ENCODE measurements around the gene ZNF791. TPM values are rescaled to one million over a fixed set of nuclear protein-coding genes. Genes with fewer than 3 reads are reported as not detected.
A peak's percentile ranks its signal among the peaks of the same experiment; 100 is the strongest.

The ZNF791 gene
- total RNA-seq, 2 experiments from 2014 or later: 7.8 to 17.1 TPM

- Histone ChIP-seq H3K4me1 (ENCODE audit: insufficient read depth, low read length, poor library complexity, severe bottlenecking) (peaks cover 18% of the 10 kb centered on the region), H4K20me1 (ENCODE audit: insufficient read depth, low read length) (no peaks in the 10 kb centered on the region), H3K79me2 (ENCODE audit: insufficient read depth, low read depth, low read length) (peaks cover 3% of the 10 kb centered on the region; the same call in 1 of the 2 replicates), H3K4me2 (ENCODE audit: low read length) (no peak overlapping the region), H3K9me2 (ENCODE audit: insufficient read depth, low read length) (no peaks in the 10 kb centered on the region), H3K27ac (ENCODE audit: low read depth, low read length, poor library complexity, severe bottlenecking) (no peak overlapping the region), H2AFZ (ENCODE audit: low read length) (no peak overlapping the region), H3K9me3 (ENCODE audit: low read length) (no peaks in the 10 kb centered on the region), H3K4me3 (ENCODE audit: low read depth, low read length, poor library complexity, severe bottlenecking) (no peak overlapping the region), H3K36me3 (ENCODE audit: insufficient read depth, low read length) (peaks cover 69% of the 10 kb centered on the region)
- CTCF ChIA-PET (ENCODE audit: unreplicated experiment): interaction anchor here (0.6 kb wide), 1 partner anchor 102 kb away, joined by 3 read pairs; no protein-coding TSS in a partner anchor
- no TSS peak for BruUV-seq (replicated peaks)
- intact Hi-C loops (cut with micrococcal nuclease; ENCODE audit: unreplicated experiment): no loop called here
- DNase-seq (ENCODE audit: low spot score): no peak
- no peak for TF ChIP-seq EZH2phosphoT487 (IDR thresholded peaks at IDR 0.05; ENCODE audit: borderline replicate concordance, low read depth, low read length)
- TF ChIP-seq CTCF (conservative IDR thresholded peaks at IDR 0.05; ENCODE audit: low read length): no peak
- POLR2A ChIA-PET: no interaction called here
Observed at GRCh38 chr19:12660980-12661379, 50.3 kb downstream of the ZNF791 start.

GRCh38 chr19:12664406-12665280 is 53.9 kb downstream of the ZNF791 start:
- Histone ChIP-seq H3K36me3 (ENCODE audit: insufficient read depth, low read length) (peaks cover 43% of the 10 kb centered on the region), H2AFZ (ENCODE audit: low read length) (peak overlapping the region; percentile 49; the same call in 1 of the 2 replicates), H3K9me3 (ENCODE audit: low read length) (no peaks in the 10 kb centered on the region), H3K27ac (ENCODE audit: low read depth, low read length, poor library complexity, severe bottlenecking) (peak overlapping the region; percentile 71), H3K4me2 (ENCODE audit: low read length) (peak overlapping the region; percentile 90), H3K9me2 (ENCODE audit: insufficient read depth, low read length) (no peaks in the 10 kb centered on the region), H3K79me2 (ENCODE audit: insufficient read depth, low read depth, low read length) (peaks cover 17% of the 10 kb centered on the region; the same call in 1 of the 2 replicates), H4K20me1 (ENCODE audit: insufficient read depth, low read length) (no peaks in the 10 kb centered on the region), H3K4me1 (ENCODE audit: insufficient read depth, low read length, poor library complexity, severe bottlenecking) (peaks cover 36% of the 10 kb centered on the region), H3K4me3 (ENCODE audit: low read depth, low read length, poor library complexity, severe bottlenecking) (peak overlapping the region; percentile 85)
- BruUV-seq (replicated peaks): no TSS peak
- intact Hi-C loops (cut with micrococcal nuclease; ENCODE audit: unreplicated experiment): loop anchor here (1.0 to 2.0 kb wide), 2 partner anchors 54 to 100 kb away; partner anchors contain the start of genes ZNF490 and ZNF791
- DNase-seq (ENCODE audit: low spot score): peak; percentile 51
- CTCF ChIA-PET (ENCODE audit: unreplicated experiment): no interaction called here
- TF ChIP-seq EZH2phosphoT487 (IDR thresholded peaks at IDR 0.05; ENCODE audit: borderline replicate concordance, low read depth, low read length) (no peak), CTCF (conservative IDR thresholded peaks at IDR 0.05; ENCODE audit: low read length) (no peak)
- POLR2A ChIA-PET: no interaction called here

GRCh38 chr19:12665281-12665573 is 54.5 kb downstream of the ZNF791 start:
- peak overlapping the region; percentile 71 for H3K27ac ChIP-seq (ENCODE audit: low read depth, low read length, poor library complexity, severe bottlenecking)
- H3K36me3 ChIP-seq (ENCODE audit: insufficient read depth, low read length): peaks cover 39% of the 10 kb centered on the region
- H4K20me1 ChIP-seq (ENCODE audit: insufficient read depth, low read length): no peaks in the 10 kb centered on the region
- H3K9me3 ChIP-seq (ENCODE audit: low read length): no peaks in the 10 kb centered on the region
- no peak for TF ChIP-seq EZH2phosphoT487 (IDR thresholded peaks at IDR 0.05; ENCODE audit: borderline replicate concordance, low read depth, low read length)
- TF ChIP-seq CTCF (conservative IDR thresholded peaks at IDR 0.05; ENCODE audit: low read length): peak; percentile 31; the same call in 1 of the 2 replicates
- H3K79me2 ChIP-seq (ENCODE audit: insufficient read depth, low read depth, low read length): peaks cover 23% of the 10 kb centered on the region; the same call in 1 of the 2 replicates
- peak overlapping the region; percentile 85 for H3K4me3 ChIP-seq (ENCODE audit: low read depth, low read length, poor library complexity, severe bottlenecking)
- H3K9me2 ChIP-seq (ENCODE audit: insufficient read depth, low read length): no peaks in the 10 kb centered on the region
- intact Hi-C loops (cut with micrococcal nuclease; ENCODE audit: unreplicated experiment): loop anchor here (1.0 to 2.0 kb wide), 2 partner anchors 54 to 101 kb away; partner anchors contain the start of genes ZNF490 and ZNF791
- peak; percentile 92 for DNase-seq (ENCODE audit: low spot score)
- POLR2A ChIA-PET: interaction anchor here (1.2 kb wide), 1 partner anchor 52 kb away, joined by 3 read pairs; no protein-coding TSS in a partner anchor
- CTCF ChIA-PET (ENCODE audit: unreplicated experiment): no interaction called here
- peak overlapping the region; percentile 49; the same call in 1 of the 2 replicates for H2AFZ ChIP-seq (ENCODE audit: low read length)
- peak overlapping the region; percentile 90 for H3K4me2 ChIP-seq (ENCODE audit: low read length)
- H3K4me1 ChIP-seq (ENCODE audit: insufficient read depth, low read length, poor library complexity, severe bottlenecking): peaks cover 37% of the 10 kb centered on the region
- no TSS peak for BruUV-seq (replicated peaks)
